ENCODE data around the gene PDE8B.

PDE8B gene

GRCh38 chr5:77308154-77308960 is 97.9 kb downstream of the PDE8B start:
- Histone ChIP-seq H3K4me3 (ENCODE audit: low read depth in 1 of 2, low read length in 2 of 2) (no peak overlapping the region), H3K9me3 (ENCODE audit: insufficient read depth, low read length, severe bottlenecking) (no peaks in the 10 kb centered on the region), H3K4me2 (ENCODE audit: insufficient read depth, low read length) (no peak overlapping the region), H2AFZ (ENCODE audit: low read depth, low read length) (no peak overlapping the region), H3K9ac (ENCODE audit: low read depth, low read length) (no peak overlapping the region), H3K27ac (ENCODE audit: low read length) (no peak overlapping the region), H3K36me3 (ENCODE audit: insufficient read depth, low read length) (no peaks in the 10 kb centered on the region), H3K79me2 (ENCODE audit: insufficient read depth, low read length) (no peaks in the 10 kb centered on the region), H3K27me3 (ENCODE audit: insufficient read depth, low read length, poor library complexity) (no peaks in the 10 kb centered on the region), H3K4me1 (ENCODE audit: insufficient read depth, low read length) (no peaks in the 10 kb centered on the region), H4K20me1 (ENCODE audit: insufficient read depth, low read length) (no peaks in the 10 kb centered on the region)
- DNase-seq = no peak
- no peak for ATAC-seq (ENCODE audit: insufficient read depth, low read depth)
- TF ChIP-seq EZH2 (IDR thresholded peaks at IDR 0.05; ENCODE audit: borderline replicate concordance, low read depth, low read length, severe bottlenecking) (no peak), CTCF (IDR thresholded peaks at IDR 0.05; ENCODE audit: borderline replicate concordance, extremely low read depth, low read length, poor library complexity, severe bottlenecking) (no peak)

- Histone ChIP-seq H2AFZ (ENCODE audit: low read depth, low read length) (no peak overlapping the region), H3K27me3 (ENCODE audit: insufficient read depth, low read length, poor library complexity) (no peaks in the 10 kb centered on the region), H3K36me3 (ENCODE audit: insufficient read depth, low read length) (no peaks in the 10 kb centered on the region), H4K20me1 (ENCODE audit: insufficient read depth, low read length) (no peaks in the 10 kb centered on the region), H3K4me1 (ENCODE audit: insufficient read depth, low read length) (no peaks in the 10 kb centered on the region), H3K4me3 (ENCODE audit: low read depth in 1 of 2, low read length in 2 of 2) (no peak overlapping the region), H3K79me2 (ENCODE audit: insufficient read depth, low read length) (no peaks in the 10 kb centered on the region), H3K4me2 (ENCODE audit: insufficient read depth, low read length) (no peak overlapping the region), H3K9ac (ENCODE audit: low read depth, low read length) (no peak overlapping the region), H3K27ac (ENCODE audit: low read length) (no peak overlapping the region), H3K9me3 (ENCODE audit: insufficient read depth, low read length, severe bottlenecking) (no peaks in the 10 kb centered on the region)
- no peak for TF ChIP-seq CTCF (IDR thresholded peaks at IDR 0.05; ENCODE audit: borderline replicate concordance, extremely low read depth, low read length, poor library complexity, severe bottlenecking)
- TF ChIP-seq EZH2 (IDR thresholded peaks at IDR 0.05; ENCODE audit: borderline replicate concordance, low read depth, low read length, severe bottlenecking) = no peak
- no peak for ATAC-seq (ENCODE audit: insufficient read depth, low read depth)
- DNase-seq = no peak
Measured at GRCh38 chr5:77309140-77309539, 98.7 kb downstream of the PDE8B start.

- Histone ChIP-seq H3K27me3 (ENCODE audit: insufficient read depth, low read length, poor library complexity) (no peaks in the 10 kb centered on the region), H3K36me3 (ENCODE audit: insufficient read depth, low read length) (no peaks in the 10 kb centered on the region), H4K20me1 (ENCODE audit: insufficient read depth, low read length) (no peaks in the 10 kb centered on the region), H3K79me2 (ENCODE audit: insufficient read depth, low read length) (no peaks in the 10 kb centered on the region), H2AFZ (ENCODE audit: low read depth, low read length) (no peak overlapping the region), H3K27ac (ENCODE audit: low read length) (no peak overlapping the region), H3K4me3 (ENCODE audit: low read depth in 1 of 2, low read length in 2 of 2) (no peak overlapping the region), H3K9me3 (ENCODE audit: insufficient read depth, low read length, severe bottlenecking) (no peaks in the 10 kb centered on the region), H3K9ac (ENCODE audit: low read depth, low read length) (no peak overlapping the region), H3K4me1 (ENCODE audit: insufficient read depth, low read length) (no peaks in the 10 kb centered on the region), H3K4me2 (ENCODE audit: insufficient read depth, low read length) (no peak overlapping the region)
- no peak for TF ChIP-seq EZH2 (IDR thresholded peaks at IDR 0.05; ENCODE audit: borderline replicate concordance, low read depth, low read length, severe bottlenecking)
- TF ChIP-seq CTCF (IDR thresholded peaks at IDR 0.05; ENCODE audit: borderline replicate concordance, extremely low read depth, low read length, poor library complexity, severe bottlenecking) = no peak
- DNase-seq (no peak), ATAC-seq (ENCODE audit: insufficient read depth, low read depth) (no peak)
Measured at GRCh38 chr5:77310494-77311213, 100.2 kb downstream of the PDE8B start.
